HepG2 (cell line): Measurements from ENCODE around the gene MRPL51. TPM values are rescaled to one million over a fixed set of nuclear protein-coding genes. Genes with fewer than 3 reads are reported as not detected.
A peak's percentile ranks its signal among the peaks of the same experiment; 100 is the strongest.

ENCODE experiments used
- AGO1 ChIP-seq: fragments of 200-400 bp; formaldehyde crosslinking; IDR thresholded peaks from 2 replicates; pipeline ENCODE4 v1.6.1; 2017; ENCODE audit warnings: mild to moderate bottlenecking, low read depth, low read length, moderate library complexity; ENCODE audit not compliant: poor library complexity, severe bottlenecking
- ATRX ChIP-seq: sonication (generic); formaldehyde crosslinking; IDR thresholded peaks from 2 replicates; pipeline ENCODE4 v1.4.0; 2020; ENCODE audit warnings: missing genetic modification reagents, borderline replicate concordance
- CREB1 ChIP-seq, 2 experiments: fragments of 450-650 bp in 1 of 2; IDR thresholded peaks; 2 replicates each; pipeline ENCODE4 v1.6.1; 2016 to 2017; ENCODE audit warnings: control low read depth in 1 of 2, mild to moderate bottlenecking in 1 of 2, missing compliant biosample characterization in 1 of 2, missing genetic modification characterization in 1 of 2
- DR1 ChIP-seq: sonication (generic); formaldehyde crosslinking; IDR thresholded peaks from 2 replicates; pipeline ENCODE4 v1.8.0; 2021; ENCODE audit warnings: mild to moderate bottlenecking, missing genetic modification reagents, inconsistent platforms
- FOXM1 ChIP-seq: sonication (generic); formaldehyde crosslinking; IDR thresholded peaks from 2 replicates; pipeline ENCODE4 v1.5.0; 2020; ENCODE audit warnings: missing genetic modification reagents
- GATAD2A ChIP-seq: IDR thresholded peaks from 2 replicates; pipeline ENCODE4 v1.6.1; 2016
- HNRNPH1 ChIP-seq: fragments of 200-400 bp; formaldehyde crosslinking; optimal IDR thresholded peaks from 2 replicates; pipeline ENCODE3; 2017; ENCODE audit warnings: mild to moderate bottlenecking, low read depth, low read length
- PHF20 ChIP-seq: sonication (generic); formaldehyde crosslinking; IDR thresholded peaks from 2 replicates; pipeline ENCODE4 v1.5.0; 2020; ENCODE audit warnings: mild to moderate bottlenecking, missing genetic modification reagents
- SOX5 ChIP-seq: IDR thresholded peaks from 2 replicates; pipeline ENCODE4 v1.6.1; 2016; ENCODE audit warnings: borderline replicate concordance
- TERF1 ChIP-seq: sonication (generic); formaldehyde crosslinking; IDR thresholded peaks from 2 replicates; pipeline ENCODE4 v1.8.0; 2022; ENCODE audit warnings: mild to moderate bottlenecking, missing genetic modification reagents, moderate library complexity
- ZBTB3 ChIP-seq: sonication (generic); formaldehyde crosslinking; IDR thresholded peaks from 2 replicates; pipeline ENCODE4 v1.4.0; 2020; ENCODE audit warnings: low read depth, mild to moderate bottlenecking, moderate library complexity, missing genetic modification reagents, borderline replicate concordance
- ZNF234 ChIP-seq: sonication (generic); formaldehyde crosslinking; conservative IDR thresholded peaks from 2 replicates; pipeline ENCODE4 v1.5.1; 2020; ENCODE audit warnings: mild to moderate bottlenecking, missing genetic modification reagents
- ZNF251 ChIP-seq: sonication (generic); formaldehyde crosslinking; IDR thresholded peaks from 2 replicates; pipeline ENCODE4 v1.9.0; 2021; ENCODE audit warnings: mild to moderate bottlenecking, missing genetic modification reagents
- ZNF280D ChIP-seq: sonication (generic); formaldehyde crosslinking; IDR thresholded peaks from 2 replicates; pipeline ENCODE4 v1.5.1; 2020; ENCODE audit warnings: mild to moderate bottlenecking, missing genetic modification reagents
- ZNF329 ChIP-seq: sonication (generic); formaldehyde crosslinking; IDR thresholded peaks from 2 replicates; pipeline ENCODE4 v1.9.0; 2021; ENCODE audit warnings: low read depth, mild to moderate bottlenecking, missing genetic modification reagents
- ZNF597 ChIP-seq: sonication (generic); formaldehyde crosslinking; IDR thresholded peaks from 2 replicates; pipeline ENCODE4 v1.5.0; 2020; ENCODE audit warnings: missing genetic modification reagents
- ZNF691 ChIP-seq: sonication (generic); formaldehyde crosslinking; IDR thresholded peaks from 2 replicates; pipeline ENCODE4 v1.4.0; 2020; ENCODE audit warnings: missing genetic modification reagents, low read depth, mild to moderate bottlenecking, borderline replicate concordance
- polyA plus RNA-seq, 8 experiments: library from polyadenylated mRNA; depleted of rRNA in 3 of 8; stranded (reverse) in 7 of 8; unstranded in 1 of 8; fragments of >200 nt; fragmentation: Illumina TruSeq in 4 of 8; extraction: Trizol in 4 of 8; gene quantifications; 2 replicates each; pipeline versions ENCODE4 v1.2.1 to v1.2.3, GENCODE V29; 2011 to 2016; ENCODE audit warnings: low read depth in 4 of 8, missing spikeins in 1 of 8, mixed read lengths in 1 of 8; ENCODE audit not compliant: insufficient read depth in 1 of 8
- total RNA-seq, 5 experiments: library from RNA; depleted of rRNA; stranded (reverse); fragments of >200 nt; fragmentation: Illumina TruSeq; extraction: Trizol; gene quantifications; 2 replicates each; pipeline ENCODE4 v1.2.3, GENCODE V29; 2016; ENCODE audit warnings: low read depth in 1 of 5
- TF ChIP-seq, protein P1 (sequence below): IDR thresholded peaks from 2 replicates; pipeline ENCODE4 v1.6.1; 2016; ENCODE audit warnings: low read depth, borderline replicate concordance
- TF ChIP-seq, protein P2 (sequence below): sonication (generic); formaldehyde crosslinking; IDR thresholded peaks from 2 replicates; pipeline ENCODE4 v1.4.0; 2020; ENCODE audit warnings: mild to moderate bottlenecking, missing genetic modification reagents
- TF ChIP-seq, protein P3 (sequence below): sonication (generic); formaldehyde crosslinking; IDR thresholded peaks from 2 replicates; pipeline ENCODE4 v1.8.1; 2022; ENCODE audit warnings: mild to moderate bottlenecking, missing genetic modification reagents

MRPL51 gene
- total and polyA plus RNA-seq, 2 of the 13 experiments (the other 11 are each of a cell fraction or from before 2014, with no cell fraction given), result 64.8 to 278 TPM

GRCh38 chr12:6470375-6471163, 22.5 kb downstream of the MRPL51 start, which contains the start of gene VAMP1 (continued):
- peak; percentile 24; the same call in 1 of the 2 replicates for TF ChIP-seq SOX5 (CRISPR knock-in tag)
- no peak for TF ChIP-seq ATRX (CRISPR knock-in tag)
- TF ChIP-seq ZNF691 (CRISPR knock-in tag), result peak; percentile 35; the same call in 1 of the 2 replicates
- TF ChIP-seq TERF1 (CRISPR knock-in tag), result no peak
- no peak for TF ChIP-seq ZNF251 (CRISPR knock-in tag)
- TF ChIP-seq FOXM1 (CRISPR knock-in tag), result no peak
- TF ChIP-seq DR1 (CRISPR knock-in tag), result peak; percentile 99
- TF ChIP-seq, protein P1, sequence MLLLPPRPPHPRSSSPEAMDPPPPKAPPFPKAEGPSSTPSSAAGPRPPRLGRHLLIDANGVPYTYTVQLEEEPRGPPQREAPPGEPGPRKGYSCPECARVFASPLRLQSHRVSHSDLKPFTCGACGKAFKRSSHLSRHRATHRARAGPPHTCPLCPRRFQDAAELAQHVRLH (CRISPR knock-in tag), result peak; percentile 93
- TF ChIP-seq, protein P2, sequence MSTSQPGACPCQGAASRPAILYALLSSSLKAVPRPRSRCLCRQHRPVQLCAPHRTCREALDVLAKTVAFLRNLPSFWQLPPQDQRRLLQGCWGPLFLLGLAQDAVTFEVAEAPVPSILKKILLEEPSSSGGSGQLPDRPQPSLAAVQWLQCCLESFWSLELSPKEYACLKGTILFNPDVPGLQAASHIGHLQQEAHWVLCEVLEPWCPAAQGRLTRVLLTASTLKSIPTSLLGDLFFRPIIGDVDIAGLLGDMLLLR (CRISPR knock-in tag), result peak; percentile 78; the same call in 1 of the 2 replicates
- TF ChIP-seq, protein P3, sequence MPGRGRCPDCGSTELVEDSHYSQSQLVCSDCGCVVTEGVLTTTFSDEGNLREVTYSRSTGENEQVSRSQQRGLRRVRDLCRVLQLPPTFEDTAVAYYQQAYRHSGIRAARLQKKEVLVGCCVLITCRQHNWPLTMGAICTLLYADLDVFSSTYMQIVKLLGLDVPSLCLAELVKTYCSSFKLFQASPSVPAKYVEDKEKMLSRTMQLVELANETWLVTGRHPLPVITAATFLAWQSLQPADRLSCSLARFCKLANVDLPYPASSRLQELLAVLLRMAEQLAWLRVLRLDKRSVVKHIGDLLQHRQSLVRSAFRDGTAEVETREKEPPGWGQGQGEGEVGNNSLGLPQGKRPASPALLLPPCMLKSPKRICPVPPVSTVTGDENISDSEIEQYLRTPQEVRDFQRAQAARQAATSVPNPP (CRISPR knock-in tag), result peak; percentile 77; the same call in 1 of the 2 replicates
- peak; percentile 84 for TF ChIP-seq AGO1
- no peak for TF ChIP-seq ZBTB3 (CRISPR knock-in tag)
- no peak for TF ChIP-seq ZNF234 (CRISPR knock-in tag)
- peak; percentile 90 for TF ChIP-seq ZNF329 (CRISPR knock-in tag)
- peak; percentile 37 for TF ChIP-seq GATAD2A (CRISPR knock-in tag)
- peak; percentile 76 for TF ChIP-seq CREB1 (IDR thresholded peaks at IDR 0.05)
- peak; percentile 67; the same call in 1 of the 2 replicates for TF ChIP-seq CREB1 (CRISPR knock-in tag; IDR thresholded peaks at IDR 0.05)
- no peak for TF ChIP-seq HNRNPH1
- peak; percentile 63 for TF ChIP-seq PHF20 (CRISPR knock-in tag)
- no peak for TF ChIP-seq ZNF280D (CRISPR knock-in tag)
- no peak for TF ChIP-seq ZNF597 (CRISPR knock-in tag)
